ENCODE results near the gene ADCY10. TPM values are rescaled to one million over a fixed set of nuclear protein-coding genes. Genes with fewer than 3 reads are reported as not detected.

The ADCY10 gene
- total and polyA plus RNA-seq, 2 of the 4 experiments (the other 2 are of a cell fraction): under 0.01 to 0.03 TPM

GRCh38 chr1:167842872-167843271, 71.1 kb downstream of the ADCY10 start:
- H4K91ac ChIP-seq (ENCODE audit: insufficient read depth, low read depth, low read length): no peak overlapping the region
- H3K23ac ChIP-seq (ENCODE audit: low read depth, low read length): no peak overlapping the region
- ATAC-seq (ENCODE audit: low read depth): no peak
- no TSS peak for BruUV-seq (replicated peaks)
- no peaks in the 10 kb centered on the region for H3K36me3 ChIP-seq (ENCODE audit: control insufficient read depth, insufficient read depth, low read length)
- H2AK9ac ChIP-seq (replicated peaks; ENCODE audit: low read depth, low read length, poor library complexity): no peak overlapping the region
- no peak for TF ChIP-seq NFE2L2 (IDR thresholded peaks at IDR 0.05; ENCODE audit: low read depth, low read length)
- no peak for TF ChIP-seq SMC3 (IDR thresholded peaks at IDR 0.05; ENCODE audit: low read depth, low read length)
- no peak for TF ChIP-seq CHD1 (IDR thresholded peaks at IDR 0.05; ENCODE audit: low read depth, low read length)
- TF ChIP-seq MXI1 (IDR thresholded peaks at IDR 0.05; ENCODE audit: borderline replicate concordance, low read depth, low read length): no peak
- TF ChIP-seq MAFK (IDR thresholded peaks at IDR 0.05; ENCODE audit: low read depth, low read length): no peak
- no peak for TF ChIP-seq BHLHE40 (IDR thresholded peaks at IDR 0.05; ENCODE audit: low read depth, low read length)
- TF ChIP-seq MAZ (IDR thresholded peaks at IDR 0.05; ENCODE audit: borderline replicate concordance, low read depth, low read length): no peak
- no peak for TF ChIP-seq RFX5 (IDR thresholded peaks at IDR 0.05; ENCODE audit: low read depth, low read length)
- TF ChIP-seq RCOR1 (IDR thresholded peaks at IDR 0.05; ENCODE audit: insufficient replicate concordance, low read length): no peak
- TF ChIP-seq CEBPB (IDR thresholded peaks at IDR 0.05; ENCODE audit: low read depth, low read length): no peak
- TF ChIP-seq FOS (IDR thresholded peaks at IDR 0.05; ENCODE audit: low read depth, low read length): no peak
- TF ChIP-seq, protein P1, sequence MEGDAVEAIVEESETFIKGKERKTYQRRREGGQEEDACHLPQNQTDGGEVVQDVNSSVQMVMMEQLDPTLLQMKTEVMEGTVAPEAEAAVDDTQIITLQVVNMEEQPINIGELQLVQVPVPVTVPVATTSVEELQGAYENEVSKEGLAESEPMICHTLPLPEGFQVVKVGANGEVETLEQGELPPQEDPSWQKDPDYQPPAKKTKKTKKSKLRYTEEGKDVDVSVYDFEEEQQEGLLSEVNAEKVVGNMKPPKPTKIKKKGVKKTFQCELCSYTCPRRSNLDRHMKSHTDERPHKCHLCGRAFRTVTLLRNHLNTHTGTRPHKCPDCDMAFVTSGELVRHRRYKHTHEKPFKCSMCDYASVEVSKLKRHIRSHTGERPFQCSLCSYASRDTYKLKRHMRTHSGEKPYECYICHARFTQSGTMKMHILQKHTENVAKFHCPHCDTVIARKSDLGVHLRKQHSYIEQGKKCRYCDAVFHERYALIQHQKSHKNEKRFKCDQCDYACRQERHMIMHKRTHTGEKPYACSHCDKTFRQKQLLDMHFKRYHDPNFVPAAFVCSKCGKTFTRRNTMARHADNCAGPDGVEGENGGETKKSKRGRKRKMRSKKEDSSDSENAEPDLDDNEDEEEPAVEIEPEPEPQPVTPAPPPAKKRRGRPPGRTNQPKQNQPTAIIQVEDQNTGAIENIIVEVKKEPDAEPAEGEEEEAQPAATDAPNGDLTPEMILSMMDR (conservative IDR thresholded peaks at IDR 0.05; ENCODE audit: low read depth, low read length): no peak
- TF ChIP-seq POLR2A (IDR thresholded peaks at IDR 0.05; ENCODE audit: low read depth, low read length): no peak
- TF ChIP-seq, protein P2, sequence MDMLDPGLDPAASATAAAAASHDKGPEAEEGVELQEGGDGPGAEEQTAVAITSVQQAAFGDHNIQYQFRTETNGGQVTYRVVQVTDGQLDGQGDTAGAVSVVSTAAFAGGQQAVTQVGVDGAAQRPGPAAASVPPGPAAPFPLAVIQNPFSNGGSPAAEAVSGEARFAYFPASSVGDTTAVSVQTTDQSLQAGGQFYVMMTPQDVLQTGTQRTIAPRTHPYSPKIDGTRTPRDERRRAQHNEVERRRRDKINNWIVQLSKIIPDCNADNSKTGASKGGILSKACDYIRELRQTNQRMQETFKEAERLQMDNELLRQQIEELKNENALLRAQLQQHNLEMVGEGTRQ (IDR thresholded peaks at IDR 0.05; ENCODE audit: low read depth, low read length): no peak
- TF ChIP-seq, protein P3, sequence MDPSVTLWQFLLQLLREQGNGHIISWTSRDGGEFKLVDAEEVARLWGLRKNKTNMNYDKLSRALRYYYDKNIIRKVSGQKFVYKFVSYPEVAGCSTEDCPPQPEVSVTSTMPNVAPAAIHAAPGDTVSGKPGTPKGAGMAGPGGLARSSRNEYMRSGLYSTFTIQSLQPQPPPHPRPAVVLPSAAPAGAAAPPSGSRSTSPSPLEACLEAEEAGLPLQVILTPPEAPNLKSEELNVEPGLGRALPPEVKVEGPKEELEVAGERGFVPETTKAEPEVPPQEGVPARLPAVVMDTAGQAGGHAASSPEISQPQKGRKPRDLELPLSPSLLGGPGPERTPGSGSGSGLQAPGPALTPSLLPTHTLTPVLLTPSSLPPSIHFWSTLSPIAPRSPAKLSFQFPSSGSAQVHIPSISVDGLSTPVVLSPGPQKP (IDR thresholded peaks at IDR 0.05; ENCODE audit: borderline replicate concordance, low read depth, low read length): no peak
- TF ChIP-seq RAD21 (IDR thresholded peaks at IDR 0.05; ENCODE audit: low read length): no peak
- WGBS, 2 experiments (ENCODE audit: extremely low coverage in 2 of 2, insufficient read length in 1 of 2): 100% methylated on average over 5 of the region's 5 CpGs; no CpG with 5 or more reads in 1 of the 2 experiments
- dilution Hi-C loops (cut with HindIII; ENCODE audit: low sequenced_read_pairs, unreplicated experiment) (no loop called here), intact Hi-C loops (cut with micrococcal nuclease) (no loop called here), in situ Hi-C loops (cut with MboI; ENCODE audit: low sequenced_read_pairs) (no loop called here)
- H3K79me1 ChIP-seq (ENCODE audit: low read depth in 1 of 2, low read length in 2 of 2): no peaks in the 10 kb centered on the region
- H2BK120ac ChIP-seq (ENCODE audit: low read depth, low read length): no peak overlapping the region
- H4K5ac ChIP-seq (ENCODE audit: low read depth, low read length): no peak overlapping the region
- H2BK15ac ChIP-seq (ENCODE audit: low read depth, low read length): no peak overlapping the region
- H3K27ac ChIP-seq (ENCODE audit: insufficient read depth, low read length): no peak overlapping the region
- no peak overlapping the region for H3K14ac ChIP-seq (replicated peaks; ENCODE audit: low read depth, low read length)
- H3K4me2 ChIP-seq (ENCODE audit: low read depth, low read length): no peak overlapping the region
- H2AFZ ChIP-seq (replicated peaks; ENCODE audit: low read length, poor library complexity): no peak overlapping the region
- no peak overlapping the region for H2BK20ac ChIP-seq (ENCODE audit: low read depth, low read length)
- no peaks in the 10 kb centered on the region for H3K9me3 ChIP-seq (ENCODE audit: control insufficient read depth, insufficient read depth, low read length)
- H3K56ac ChIP-seq (ENCODE audit: extremely low read depth, insufficient read depth, low read length): no peak overlapping the region
- H3K4me3 ChIP-seq (ENCODE audit: insufficient read depth, low read depth, low read length): no peak overlapping the region
- no peak overlapping the region for H3K18ac ChIP-seq (ENCODE audit: low read depth, low read length)
- DNase-seq: no peak
- no peak overlapping the region for H3K4ac ChIP-seq (ENCODE audit: low read depth, low read length)
- no peak overlapping the region for H3K9ac ChIP-seq (ENCODE audit: low read depth, low read length)
- H4K8ac ChIP-seq (ENCODE audit: low read depth in 2 of 2, low read length in 2 of 2): no peak overlapping the region
- POLR2A ChIA-PET (ENCODE audit: unreplicated experiment): no interaction called here
- H3K4me1 ChIP-seq (ENCODE audit: control insufficient read depth, insufficient read depth, low read length): no peaks in the 10 kb centered on the region; the same call in 1 of the 2 replicates
- H3K9me1 ChIP-seq (ENCODE audit: insufficient read depth, low read length): no peaks in the 10 kb centered on the region
- no peak overlapping the region for H2AK5ac ChIP-seq (ENCODE audit: low read depth, low read length)
- no peaks in the 10 kb centered on the region for H3K27me3 ChIP-seq (ENCODE audit: control insufficient read depth, insufficient read depth, low read length)
- H4K20me1 ChIP-seq (ENCODE audit: insufficient read depth, low read length): no peaks in the 10 kb centered on the region
- no peak overlapping the region for H2BK5ac ChIP-seq (ENCODE audit: low read depth, low read length, poor library complexity, severe bottlenecking)
- CTCF ChIA-PET: interaction anchor here (0.8 kb wide), 1 partner anchor 10 kb away, joined by 4 read pairs; no protein-coding TSS in a partner anchor

All from IMR-90 (cell line).